ENCODE results near the gene ZBTB49. TPM values are rescaled to one million over a fixed set of nuclear protein-coding genes. Genes with fewer than 3 reads are reported as not detected.

ZBTB49 gene
- total RNA-seq, 1 donor from 2014 or later, result 9.7 TPM

GRCh38 chr4:4308800-4309441 lies 18.9 kb downstream of the ZBTB49 start:
- no peak for DNase-seq (ENCODE audit: extremely low spot score, unreplicated experiment)
- no peaks in the 10 kb centered on the region for H3K27me3 Mint-ChIP-seq
- no peaks in the 10 kb centered on the region for H3K4me1 Mint-ChIP-seq (ENCODE audit: unreplicated experiment)

DNA sequence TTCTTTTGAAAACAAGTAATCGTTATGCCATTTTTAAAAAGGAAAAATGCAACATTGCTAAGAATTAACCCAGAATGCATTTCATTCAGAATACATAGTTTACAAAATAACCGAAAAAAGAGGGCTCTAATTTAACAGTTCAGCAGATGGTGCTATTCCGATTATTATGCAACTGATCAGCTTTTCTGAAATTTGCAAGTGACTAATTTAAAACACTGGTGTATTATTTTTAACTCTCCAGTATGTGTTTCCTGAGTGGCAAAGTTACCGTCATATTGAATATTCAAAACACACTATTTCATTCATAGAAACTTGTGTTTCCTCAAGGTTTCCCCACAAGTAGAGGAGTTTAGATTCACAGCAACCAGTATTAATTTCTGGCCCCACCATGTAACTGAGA lies 21.1 kb downstream of the ZBTB49 start:
- no peak for DNase-seq (ENCODE audit: extremely low spot score, unreplicated experiment)
- H3K4me1 Mint-ChIP-seq (ENCODE audit: unreplicated experiment), result no peaks in the 10 kb centered on the region
- no peak for TF ChIP-seq CTCF (conservative IDR thresholded peaks at IDR 0.05)
- H3K9me3 Mint-ChIP-seq, result no peaks in the 10 kb centered on the region
- no peak overlapping the region for H3K27ac Mint-ChIP-seq
- H3K27me3 Mint-ChIP-seq, result no peaks in the 10 kb centered on the region
- peaks cover 5% of the 10 kb centered on the region for H3K36me3 Mint-ChIP-seq
- H3K4me3 Mint-ChIP-seq, result no peak overlapping the region

More at GRCh38 chr4:4308800-4309441, 18.9 kb downstream of the ZBTB49 start:
- Mint-ChIP-seq H3K36me3 (peaks cover 3% of the 10 kb centered on the region), H3K9me3 (no peaks in the 10 kb centered on the region), H3K27ac (no peak overlapping the region), H3K4me3 (no peak overlapping the region)
- TF ChIP-seq CTCF (conservative IDR thresholded peaks at IDR 0.05), result no peak

DNA sequence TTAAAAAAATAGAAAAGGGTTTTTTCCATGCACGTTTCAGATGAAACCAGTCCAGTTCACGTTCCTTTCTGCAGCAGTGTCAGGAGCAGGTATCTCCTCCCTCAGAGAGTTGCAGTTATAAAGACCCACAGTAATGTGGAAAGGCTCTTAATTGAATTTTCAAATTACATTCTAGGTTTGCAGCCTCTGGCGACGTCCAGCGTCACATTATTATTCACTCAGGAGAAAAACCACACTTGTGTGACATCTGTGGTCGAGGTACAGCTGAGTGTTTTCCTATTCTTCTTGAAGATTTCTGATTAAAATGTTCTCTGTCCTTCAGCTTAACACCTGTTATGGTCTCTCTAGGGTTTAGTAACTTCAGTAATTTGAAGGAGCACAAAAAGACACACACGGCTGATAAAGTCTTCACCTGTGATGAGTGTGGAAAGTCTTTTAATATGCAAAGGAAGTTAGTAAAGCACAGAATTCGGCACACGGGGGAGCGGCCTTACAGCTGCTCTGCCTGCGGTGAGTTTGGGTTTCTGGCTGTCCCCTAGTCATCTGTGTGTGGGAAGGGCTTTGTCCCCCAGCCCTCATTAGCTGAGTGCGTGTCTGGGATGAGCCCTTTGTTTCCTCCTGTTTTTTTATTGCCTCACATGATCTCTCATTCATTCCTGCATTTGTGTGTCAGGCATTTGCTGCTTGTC lies 25.6 kb downstream of the ZBTB49 start:
- Mint-ChIP-seq H3K27me3 (no peaks in the 10 kb centered on the region), H3K4me1 (ENCODE audit: unreplicated experiment) (no peaks in the 10 kb centered on the region), H3K9me3 (no peaks in the 10 kb centered on the region), H3K36me3 (peaks cover 5% of the 10 kb centered on the region), H3K4me3 (no peak overlapping the region), H3K27ac (no peak overlapping the region)
- no peak for DNase-seq (ENCODE audit: extremely low spot score, unreplicated experiment)
- no peak for TF ChIP-seq CTCF (conservative IDR thresholded peaks at IDR 0.05)

GRCh38 chr4:4316150-4316495 lies 26.1 kb downstream of the ZBTB49 start:
- Mint-ChIP-seq H3K4me1 (ENCODE audit: unreplicated experiment) (no peaks in the 10 kb centered on the region), H3K36me3 (peaks cover 5% of the 10 kb centered on the region), H3K27ac (no peak overlapping the region), H3K4me3 (no peak overlapping the region), H3K9me3 (no peaks in the 10 kb centered on the region), H3K27me3 (no peaks in the 10 kb centered on the region)
- DNase-seq (ENCODE audit: extremely low spot score, unreplicated experiment), result no peak
- no peak for TF ChIP-seq CTCF (conservative IDR thresholded peaks at IDR 0.05)

GRCh38 chr4:4317496-4318232 lies 27.6 kb downstream of the ZBTB49 start:
- no peak overlapping the region for H3K27ac Mint-ChIP-seq
- peaks cover 7% of the 10 kb centered on the region for H3K36me3 Mint-ChIP-seq
- H3K9me3 Mint-ChIP-seq, result no peaks in the 10 kb centered on the region
- no peaks in the 10 kb centered on the region for H3K27me3 Mint-ChIP-seq
- TF ChIP-seq CTCF (conservative IDR thresholded peaks at IDR 0.05), result no peak
- no peak overlapping the region for H3K4me3 Mint-ChIP-seq
- DNase-seq (ENCODE audit: extremely low spot score, unreplicated experiment), result no peak
- H3K4me1 Mint-ChIP-seq (ENCODE audit: unreplicated experiment), result no peaks in the 10 kb centered on the region

Data from type B pancreatic cell (in vitro differentiated cells).